Uterus (tissue), 4 donors: ENCODE measurements around the gene CPED1. TPM values are rescaled to one million over a fixed set of nuclear protein-coding genes. Genes with fewer than 3 reads are reported as not detected.

Source experiments
- DNase-seq, 2 donors: peaks; one replicate each; pipeline ENCODE4 v3.0.0-alpha.2; 2019 to 2020
- H3K27ac ChIP-seq, 2 donors: fragments of 200-600 bp; sonication (generic); 1 replicate in 1 of 2; 2 replicates in 1 of 2; pipeline ENCODE4 v1.5.1; 2016 to 2018
- H3K27me3 ChIP-seq, 2 donors: fragments of 200-600 bp; sonication (generic); one replicate each; pipeline ENCODE4 v1.5.1; 2018 to 2019; ENCODE audit warnings: control low read depth in 1 of 2
- H3K36me3 ChIP-seq, 2 donors: fragments of 200-600 bp; sonication (generic); one replicate each; pipeline ENCODE4 v1.5.1; 2019; ENCODE audit warnings: control low read depth in 1 of 2
- H3K4me1 ChIP-seq, 2 donors: fragments of 200-600 bp; sonication (generic); one replicate each; pipeline ENCODE4 v1.5.1; 2018 to 2019; ENCODE audit warnings: control low read depth in 1 of 2
- H3K4me3 ChIP-seq, 2 donors: fragments of 200-600 bp; sonication (generic); 1 replicate in 1 of 2; 2 replicates in 1 of 2; pipeline ENCODE4 v1.5.1; 2018 to 2019; ENCODE audit warnings: mild to moderate bottlenecking in 1 of 2
- H3K9me3 ChIP-seq, 2 donors: fragments of 200-600 bp; sonication (generic); one replicate each; pipeline ENCODE4 v1.5.1; 2019; ENCODE audit warnings: control low read depth in 1 of 2
- CTCF ChIP-seq, 4 experiments: fragments of 200-600 bp in 2 of 4; fragments of 450-650 bp in 2 of 4; sonication (generic) in 2 of 4; IDR thresholded peaks; one replicate each; pipeline ENCODE4 v1.5.1; 2016 to 2019; ENCODE audit warnings: antibody characterized with exemption in 4 of 4, mild to moderate bottlenecking in 2 of 4, moderate library complexity in 1 of 4
- POLR2A ChIP-seq, 2 donors: fragments of 450-650 bp; IDR thresholded peaks; one replicate each; pipeline ENCODE4 v1.6.1; 2016; ENCODE audit warnings: antibody characterized with exemption in 2 of 2, mild to moderate bottlenecking in 1 of 2, moderate library complexity in 1 of 2
- intact Hi-C: fragments of 100-400 bp; cut with DNase I; formaldehyde crosslinking; loops from one replicate; pipeline ENCODE4 v1.15.1; 2023; ENCODE audit warnings: low total_unique reads
- total RNA-seq, 4 donors: library from RNA; depleted of rRNA in 3 of 4; stranded (reverse); fragments of >200 nt in 3 of 4; gene quantifications; one replicate each; pipeline versions ENCODE4 v1.1.0 to v1.2.4, GENCODE V29; 2014 to 2023
- donor health status: DM: yes; HTN: yes; CAD: no.

Gene CPED1
- total RNA-seq, 4 donors from 2014 or later = 47.4 to 194 (median 59.2) TPM

- no peak for DNase-seq
- Histone ChIP-seq H3K4me1 (no peaks in the 10 kb centered on the region), H3K36me3 (no peaks in the 10 kb centered on the region), H3K27me3 (no peaks in the 10 kb centered on the region), H3K27ac (no peak overlapping the region), H3K9me3 (no peaks in the 10 kb centered on the region), H3K4me3 (no peak overlapping the region)
- intact Hi-C loops = no loop called here
- TF ChIP-seq POLR2A (IDR thresholded peaks at IDR 0.05) (no peak), CTCF (IDR thresholded peaks at IDR 0.05) (no peak)
Measured at GRCh38 chr7:121276313-121276712, 287.8 kb downstream of the CPED1 start.

DNA sequence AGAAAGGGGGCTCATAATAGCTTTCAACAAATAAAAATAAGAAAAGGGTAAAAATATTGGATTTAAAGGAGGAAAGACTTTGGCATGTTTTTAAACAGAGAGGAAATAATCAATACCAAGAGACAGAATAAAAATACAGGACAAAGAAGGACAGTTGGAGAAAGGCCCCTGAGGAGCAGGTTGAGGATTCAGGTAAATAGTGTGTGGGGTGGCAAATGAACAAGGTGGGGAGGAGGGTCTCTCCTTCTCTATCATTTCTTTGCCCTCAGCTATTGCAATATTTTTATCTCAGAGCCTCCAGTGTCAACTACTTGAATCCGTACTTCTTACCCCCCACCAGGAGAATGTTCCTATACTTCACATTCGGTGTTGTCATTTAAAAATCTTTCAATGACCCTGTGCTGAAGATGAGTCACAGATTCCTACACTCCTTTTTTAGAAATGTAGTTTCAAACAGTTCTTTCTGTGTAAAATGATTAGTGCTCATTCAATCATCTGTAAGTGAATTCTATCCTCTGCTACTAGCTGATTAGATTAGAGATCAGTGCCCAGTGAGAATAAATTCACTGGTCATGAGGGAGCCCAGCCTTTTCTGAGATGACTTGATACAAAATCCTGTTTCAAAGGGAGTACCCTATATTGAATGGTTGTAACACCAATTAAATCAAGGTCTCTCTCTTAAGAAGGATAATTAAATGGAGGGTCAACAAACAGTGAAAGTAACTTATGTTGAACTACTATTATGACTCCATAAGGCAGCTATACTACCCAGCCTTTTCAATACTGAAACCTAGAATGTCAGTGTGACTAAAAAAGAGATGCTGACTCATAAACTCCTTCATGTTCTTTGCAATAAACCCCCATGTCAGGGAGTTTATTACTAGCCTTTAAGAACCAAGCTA, 289.9 kb downstream of the CPED1 start:
- Histone ChIP-seq H3K27me3 (no peaks in the 10 kb centered on the region), H3K27ac (no peak overlapping the region), H3K4me1 (no peaks in the 10 kb centered on the region), H3K4me3 (no peak overlapping the region), H3K36me3 (no peaks in the 10 kb centered on the region), H3K9me3 (no peaks in the 10 kb centered on the region)
- TF ChIP-seq POLR2A (IDR thresholded peaks at IDR 0.05) = no peak
- no peak for TF ChIP-seq CTCF (IDR thresholded peaks at IDR 0.05)
- intact Hi-C loops = no loop called here
- DNase-seq = no peak

GRCh38 chr7:121279060-121279620, 290.6 kb downstream of the CPED1 start:
- Histone ChIP-seq H3K4me3 (no peak overlapping the region), H3K4me1 (no peaks in the 10 kb centered on the region), H3K27ac (no peak overlapping the region), H3K36me3 (no peaks in the 10 kb centered on the region), H3K27me3 (no peaks in the 10 kb centered on the region), H3K9me3 (no peaks in the 10 kb centered on the region)
- intact Hi-C loops = no loop called here
- TF ChIP-seq CTCF (IDR thresholded peaks at IDR 0.05) = no peak
- no peak for TF ChIP-seq POLR2A (IDR thresholded peaks at IDR 0.05)
- DNase-seq = no peak

DNA sequence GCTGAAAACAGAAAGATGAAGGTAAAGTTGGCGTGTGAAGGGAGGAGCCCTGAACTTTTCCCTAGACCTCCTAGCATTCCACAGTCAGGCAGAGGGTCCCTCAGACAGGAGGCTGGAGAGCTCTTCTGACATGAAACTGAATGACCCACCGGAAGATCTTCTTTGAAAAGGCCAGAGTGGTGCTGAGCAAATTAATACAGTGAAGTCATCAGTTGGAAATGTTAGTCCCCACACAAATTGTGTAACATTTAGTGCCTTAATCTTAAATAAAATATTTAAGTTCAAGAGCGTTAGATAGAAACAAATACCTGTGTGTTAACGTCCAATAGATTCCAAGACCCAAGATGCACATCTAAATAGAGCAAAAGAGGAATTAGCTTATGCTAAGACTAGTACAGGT, 291.3 kb downstream of the CPED1 start:
- Histone ChIP-seq H3K9me3 (no peaks in the 10 kb centered on the region), H3K36me3 (no peaks in the 10 kb centered on the region), H3K27me3 (no peaks in the 10 kb centered on the region), H3K27ac (no peak overlapping the region), H3K4me1 (no peaks in the 10 kb centered on the region), H3K4me3 (no peak overlapping the region)
- intact Hi-C loops = no loop called here
- no peak for DNase-seq
- no peak for TF ChIP-seq CTCF (IDR thresholded peaks at IDR 0.05)
- TF ChIP-seq POLR2A (IDR thresholded peaks at IDR 0.05) = no peak

- TF ChIP-seq POLR2A (IDR thresholded peaks at IDR 0.05) (no peak), CTCF (IDR thresholded peaks at IDR 0.05) (no peak)
- intact Hi-C loops = no loop called here
- DNase-seq = no peak
Measured at GRCh38 chr7:121280656-121281055, 292.1 kb downstream of the CPED1 start.

More at GRCh38 chr7:121280656-121281055, 292.1 kb downstream of the CPED1 start:
- Histone ChIP-seq H3K27me3 (no peaks in the 10 kb centered on the region), H3K4me3 (no peak overlapping the region), H3K36me3 (no peaks in the 10 kb centered on the region), H3K9me3 (no peaks in the 10 kb centered on the region), H3K4me1 (no peaks in the 10 kb centered on the region), H3K27ac (no peak overlapping the region)
